ENCODE data around the gene KRTAP19-8.

GRCh38 chr21:30994932-30995331 lies 43.3 kb downstream of the KRTAP19-8 start:
- TF ChIP-seq EP300 (IDR thresholded peaks at IDR 0.05) (no peak), POLR2A (IDR thresholded peaks at IDR 0.05) (no peak), CTCF (IDR thresholded peaks at IDR 0.05) (no peak)

Measured in ovary (tissue), 3 donors.